GM12878 (cell line): ENCODE measurements around the gene TLL2. TPM values are rescaled to one million over a fixed set of nuclear protein-coding genes. Genes with fewer than 3 reads are reported as not detected.

Source experiments
- ATAC-seq: fragments of 200-7000 bp; cut with Tn5 transposase; 3 replicates; pipeline ENCODE4 v1.9.1; 2020; ENCODE audit warnings: mild to moderate bottlenecking, moderate library complexity
- BruUV-seq: library from RNA; stranded (reverse); fragments of 400-500 nt; replicated peaks from 2 replicates; lab custom pipeline; 2021; lab: Mats Ljungman, UMichigan
- CTCF ChIA-PET: fragments of 300-600 bp; sonication (Branson Sonifier 250); formaldehyde crosslinking; extraction: SDS; loops from one replicate; lab custom pipeline; 2021; ENCODE audit warnings: inconsistent platforms; lab: Yijun Ruan, JAX
- POLR2A ChIA-PET: fragments of 350-600 bp; formaldehyde crosslinking; extraction: SDS; loops from one replicate; lab custom pipeline; 2021; ENCODE audit warnings: inconsistent platforms; lab: Charles Lee
- RAD21 ChIA-PET: fragments of 300-600 bp; sonication (Branson Sonifier 250); formaldehyde crosslinking; loops from one replicate; lab custom pipeline; 2023; ENCODE audit warnings: antibody characterized with exemption; ENCODE audit not compliant: unreplicated experiment; lab: Charles Lee
- SMC1A ChIA-PET: fragments of 300-600 bp; sonication (Branson Sonifier 250); formaldehyde crosslinking; loops from one replicate; lab custom pipeline; 2023; ENCODE audit not compliant: unreplicated experiment, uncharacterized antibody; lab: Charles Lee
- DNase-seq: peaks from one replicate; pipeline ENCODE4 v3.0.0-alpha.2; 2011; ENCODE audit warnings: low read depth, low spot score
- FAIRE-seq: peaks from 3 replicates; lab custom pipeline; 2011; peaks lifted over from hg19 to GRCh38; lab: Jason Lieb, UNC
- H2AFZ ChIP-seq: 2 replicates; pipeline ENCODE4 v1.6.0; 2011; ENCODE audit warnings: low read depth, low read length, control low read depth; ENCODE audit not compliant: control insufficient read depth
- H3K27ac ChIP-seq: 2 replicates; pipeline ENCODE4 v1.5.1; 2011; ENCODE audit warnings: control low read depth; ENCODE audit not compliant: control insufficient read depth, insufficient read depth
- H3K27me3 ChIP-seq, 2 experiments: replicated peaks in 1 of 2; 2 replicates each; pipeline versions ENCODE4 v1.6.0 to v1.6.1; 2011; ENCODE audit warnings: low read length in 1 of 2; ENCODE audit not compliant: control insufficient read depth in 2 of 2, insufficient read depth in 2 of 2
- H3K36me3 ChIP-seq, 2 experiments: 2 replicates each; pipeline ENCODE4 v1.5.1; 2011; ENCODE audit warnings: low read length in 1 of 2; ENCODE audit not compliant: control insufficient read depth in 2 of 2, insufficient read depth in 2 of 2
- H3K4me1 ChIP-seq: 2 replicates; pipeline ENCODE4 v1.6.1; 2011; ENCODE audit warnings: mild to moderate bottlenecking, low read length, moderate library complexity, mixed read lengths; ENCODE audit not compliant: control insufficient read depth, insufficient read depth
- H3K4me2 ChIP-seq: 2 replicates; pipeline ENCODE4 v1.6.0; 2011; ENCODE audit warnings: control low read depth; ENCODE audit not compliant: control insufficient read depth, insufficient read depth
- H3K4me3 ChIP-seq: fragments of 200-600 bp; sonication (generic); 2 replicates; pipeline ENCODE4 v1.5.1; 2016
- H3K79me2 ChIP-seq: 2 replicates; pipeline ENCODE4 v1.6.0; 2011; ENCODE audit warnings: low read length; ENCODE audit not compliant: control insufficient read depth, insufficient read depth
- H3K9ac ChIP-seq: 2 replicates; pipeline ENCODE4 v1.8.0; 2011; ENCODE audit warnings: low read length, control low read depth, mixed read lengths; ENCODE audit not compliant: control insufficient read depth, insufficient read depth
- H3K9me3 ChIP-seq: replicated peaks from 3 replicates; pipeline ENCODE4 v1.5.1; 2011; ENCODE audit warnings: mild to moderate bottlenecking, low read length; ENCODE audit not compliant: control insufficient read depth, insufficient read depth
- H4K20me1 ChIP-seq: 2 replicates; pipeline ENCODE4 v1.6.0; 2011; ENCODE audit not compliant: control insufficient read depth, insufficient read depth
- ASH2L ChIP-seq: fragments of 300-600, 200-600 bp; sonication (generic); IDR thresholded peaks from 2 replicates; pipeline ENCODE4 v1.6.1; 2017; ENCODE audit warnings: low read depth, mild to moderate bottlenecking, borderline replicate concordance
- CBX3 ChIP-seq: fragments of 200-600 bp; sonication (generic); IDR thresholded peaks from 2 replicates; pipeline ENCODE4 v1.6.1; 2016; ENCODE audit warnings: low read depth, borderline replicate concordance
- HCFC1 ChIP-seq: fragments of 150-350 bp; IDR thresholded peaks from 2 replicates; pipeline ENCODE4 v1.6.1; 2014; ENCODE audit warnings: low read length
- LARP7 ChIP-seq: fragments of 450-650 bp; IDR thresholded peaks from 2 replicates; pipeline ENCODE4 v1.6.1; 2017; ENCODE audit warnings: mild to moderate bottlenecking
- MTA3 ChIP-seq: IDR thresholded peaks from 2 replicates; pipeline ENCODE4 v1.6.1; 2012; ENCODE audit warnings: low read length, inconsistent platforms, borderline replicate concordance
- MXI1 ChIP-seq: fragments of 150-350 bp; IDR thresholded peaks from 2 replicates; pipeline ENCODE4 v1.6.1; 2011; ENCODE audit warnings: low read depth, mild to moderate bottlenecking, inconsistent platforms, low read length, improper control_type of control experiment
- NFIC ChIP-seq: IDR thresholded peaks from 2 replicates; pipeline ENCODE4 v1.6.1; 2012; ENCODE audit warnings: low read depth, mild to moderate bottlenecking, inconsistent platforms, low read length, moderate library complexity
- PAX5 ChIP-seq: IDR thresholded peaks from 2 replicates; pipeline ENCODE4 v1.6.1; 2011; ENCODE audit warnings: low read depth, low read length, borderline replicate concordance
- SIN3A ChIP-seq: IDR thresholded peaks from 2 replicates; pipeline ENCODE4 v1.6.1; 2012; ENCODE audit warnings: low read depth, low read length, improper control_type of control experiment
- SRF ChIP-seq, 2 experiments: IDR thresholded peaks; 2 replicates each; pipeline ENCODE4 v1.6.1; 2011; ENCODE audit warnings: low read depth in 2 of 2, low read length in 2 of 2, mild to moderate bottlenecking in 1 of 2, moderate library complexity in 1 of 2
- ZBED1 ChIP-seq: IDR thresholded peaks from 2 replicates; pipeline ENCODE4 v1.6.1; 2016; ENCODE audit warnings: borderline replicate concordance
- ZNF217 ChIP-seq: fragments of 450-650 bp; IDR thresholded peaks from 2 replicates; pipeline ENCODE4 v1.6.1; 2017; ENCODE audit warnings: antibody characterized with exemption, mild to moderate bottlenecking
- WGBS: methylation state at CpG from one replicate; pipeline ENCODE4 v1.1.6; 2016; ENCODE audit warnings: low lambda C conversion rate; ENCODE audit not compliant: insufficient replicate concordance, insufficient coverage; ENCODE audit errors: missing lambda C conversion rate; 5-methylcytosine and 5-hydroxymethylcytosine counted together
- in situ Hi-C: fragments of 300-500 bp; cut with MboI; formaldehyde crosslinking; loops from 9 replicates; pipeline ENCODE4 v1.14.3; 2018; ENCODE audit warnings: mixed read lengths
- intact Hi-C: fragments of 100-400 bp; cut with micrococcal nuclease; formaldehyde crosslinking; loops from one replicate; pipeline ENCODE4 v1.14.2; 2022; ENCODE audit not compliant: unreplicated experiment
- polyA plus RNA-seq, 11 experiments: library from polyadenylated mRNA; depleted of rRNA in 4 of 11; unstranded in 6 of 11; stranded (reverse) in 5 of 11; fragments of >200 nt; fragmentation: Nextera tagmentation in 4 of 11; fragmentation: Illumina TruSeq in 1 of 11; extraction: Ambion mirVana in 4 of 11; extraction: Trizol in 1 of 11; gene quantifications; 1 replicate in 1 of 11; 2 replicates in 10 of 11; pipeline versions ENCODE4 v1.2.1 to v1.2.3, GENCODE V29; 2011 to 2016; ENCODE audit warnings: inconsistent platforms in 2 of 11, missing spikeins in 2 of 11, low read depth in 1 of 11
- total RNA-seq, 4 experiments: library from RNA; depleted of rRNA in 3 of 4; stranded (reverse); fragments of >200 nt in 3 of 4; fragmentation: Illumina TruSeq in 1 of 4; extraction: Trizol in 1 of 4; gene quantifications; 2 replicates each; pipeline versions ENCODE4 v1.2.1 to v1.2.3, GENCODE V29; 2013 to 2021
- TF ChIP-seq, protein P1 (sequence below): fragments of 450-650 bp; IDR thresholded peaks from 2 replicates; pipeline ENCODE4 v1.6.1; 2017; ENCODE audit warnings: low read depth, mild to moderate bottlenecking, moderate library complexity
- TF ChIP-seq, protein P2 (sequence below): IDR thresholded peaks from 2 replicates; pipeline ENCODE4 v1.6.1; 2011; ENCODE audit warnings: borderline replicate concordance, low read depth, mild to moderate bottlenecking, moderate library complexity, low read length; ENCODE audit not compliant: insufficient read depth, poor library complexity, severe bottlenecking

Gene TLL2
- total and polyA plus RNA-seq, 10 of the 15 experiments (the other 5 are each of a cell fraction or from before 2014, with no cell fraction given) = 0.02 to 2.1 (median 0.52) TPM

DNA sequence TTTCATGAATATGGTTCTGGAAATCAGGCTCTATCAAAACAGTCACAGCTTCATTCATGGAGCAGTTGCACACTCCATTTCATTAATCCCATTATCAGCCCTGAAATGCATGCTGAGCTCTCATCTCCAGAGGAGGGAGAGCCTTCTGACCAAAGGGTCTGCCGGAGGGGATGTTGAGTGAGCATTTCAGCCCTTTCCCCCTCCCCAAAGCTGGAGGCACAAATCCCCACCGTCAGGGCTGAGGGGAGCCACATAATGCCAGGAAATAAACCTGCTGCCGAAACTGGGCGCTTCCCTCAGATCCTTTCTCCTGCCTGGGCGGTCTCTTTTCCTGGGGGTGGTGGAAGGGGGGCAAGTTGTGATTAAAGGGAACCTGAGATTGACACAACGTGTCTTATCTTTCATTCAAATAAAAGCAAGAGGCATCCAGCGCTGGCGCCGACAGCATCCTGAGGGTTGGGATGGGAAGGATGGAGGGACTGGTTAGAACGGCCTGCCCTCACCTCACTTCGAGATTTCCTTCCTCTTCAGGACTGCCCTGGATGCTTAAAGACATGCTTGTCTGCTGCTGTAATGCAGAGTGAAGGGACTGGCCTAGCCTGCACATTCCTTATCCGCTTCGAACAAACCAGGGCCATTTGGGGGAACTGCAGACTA, 71.6 kb downstream of the TLL2 start (continued):
- TF ChIP-seq ZBED1 (no peak), ZNF217 (no peak), MTA3 (no peak), MXI1 (no peak), LARP7 (no peak), CBX3 (no peak)
- TF ChIP-seq, protein P1, sequence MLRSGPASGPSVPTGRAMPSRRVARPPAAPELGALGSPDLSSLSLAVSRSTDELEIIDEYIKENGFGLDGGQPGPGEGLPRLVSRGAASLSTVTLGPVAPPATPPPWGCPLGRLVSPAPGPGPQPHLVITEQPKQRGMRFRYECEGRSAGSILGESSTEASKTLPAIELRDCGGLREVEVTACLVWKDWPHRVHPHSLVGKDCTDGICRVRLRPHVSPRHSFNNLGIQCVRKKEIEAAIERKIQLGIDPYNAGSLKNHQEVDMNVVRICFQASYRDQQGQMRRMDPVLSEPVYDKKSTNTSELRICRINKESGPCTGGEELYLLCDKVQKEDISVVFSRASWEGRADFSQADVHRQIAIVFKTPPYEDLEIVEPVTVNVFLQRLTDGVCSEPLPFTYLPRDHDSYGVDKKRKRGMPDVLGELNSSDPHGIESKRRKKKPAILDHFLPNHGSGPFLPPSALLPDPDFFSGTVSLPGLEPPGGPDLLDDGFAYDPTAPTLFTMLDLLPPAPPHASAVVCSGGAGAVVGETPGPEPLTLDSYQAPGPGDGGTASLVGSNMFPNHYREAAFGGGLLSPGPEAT = no peak
- TF ChIP-seq, all 136 proteins: peak for 0

- RAD21 ChIA-PET = no interaction called here
- no peak for DNase-seq
- ATAC-seq = no peak
- TF ChIP-seq, protein P1 = no peak
- TF ChIP-seq SRF (IDR thresholded peaks at IDR 0.05; ENCODE audit: low read depth in 2 of 2, low read length in 2 of 2) (no peak), NFIC (no peak), SIN3A (no peak), ZNF217 (no peak), PAX5 (no peak), ASH2L (no peak), HCFC1 (no peak)
- TF ChIP-seq, protein P2, sequence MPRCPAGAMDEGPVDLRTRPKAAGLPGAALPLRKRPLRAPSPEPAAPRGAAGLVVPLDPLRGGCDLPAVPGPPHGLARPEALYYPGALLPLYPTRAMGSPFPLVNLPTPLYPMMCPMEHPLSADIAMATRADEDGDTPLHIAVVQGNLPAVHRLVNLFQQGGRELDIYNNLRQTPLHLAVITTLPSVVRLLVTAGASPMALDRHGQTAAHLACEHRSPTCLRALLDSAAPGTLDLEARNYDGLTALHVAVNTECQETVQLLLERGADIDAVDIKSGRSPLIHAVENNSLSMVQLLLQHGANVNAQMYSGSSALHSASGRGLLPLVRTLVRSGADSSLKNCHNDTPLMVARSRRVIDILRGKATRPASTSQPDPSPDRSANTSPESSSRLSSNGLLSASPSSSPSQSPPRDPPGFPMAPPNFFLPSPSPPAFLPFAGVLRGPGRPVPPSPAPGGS = no peak
- no peak overlapping the region for H3K4me3 ChIP-seq
- CTCF ChIA-PET = interaction anchor here (1.0 kb wide), 1 partner anchor 68 kb away, joined by 3 read pairs; no protein-coding TSS in a partner anchor
- in situ Hi-C loops = no loop called here
- no peaks in the 10 kb centered on the region for H3K27me3 ChIP-seq
- no peak overlapping the region for H2AFZ ChIP-seq
- H3K79me2 ChIP-seq = no peaks in the 10 kb centered on the region
- no peak for FAIRE-seq
- no peaks in the 10 kb centered on the region for H3K36me3 ChIP-seq
- POLR2A ChIA-PET = no interaction called here
- H3K9ac ChIP-seq = no peak overlapping the region
- 59% methylated on average over 10 of the region's 10 CpGs for WGBS
- intact Hi-C loops = no loop called here
- no peaks in the 10 kb centered on the region for H3K4me1 ChIP-seq
- H4K20me1 ChIP-seq = no peaks in the 10 kb centered on the region
- H3K27ac ChIP-seq = no peak overlapping the region
- no peaks in the 10 kb centered on the region for H3K9me3 ChIP-seq
- BruUV-seq = no TSS peak
- no peak overlapping the region for H3K4me2 ChIP-seq
- SMC1A ChIA-PET = interaction anchor here (0.9 to 1.4 kb wide), 2 partner anchors 11 to 14 kb away, joined by 3 to 4 read pairs; no protein-coding TSS in a partner anchor
Measured at GRCh38 chr10:96441322-96441885, 72.3 kb downstream of the TLL2 start.
